ENCODE data around the gene ATP6V0A1.

Gene ATP6V0A1

GRCh38 chr17:42522263-42522790, 63.6 kb downstream of the ATP6V0A1 start:
- DNase-seq (ENCODE audit: low read depth) = no peak
- no peak overlapping the region for H3K4me3 ChIP-seq (ENCODE audit: control insufficient read depth, low read depth, low read length)
- TF ChIP-seq, protein P1, sequence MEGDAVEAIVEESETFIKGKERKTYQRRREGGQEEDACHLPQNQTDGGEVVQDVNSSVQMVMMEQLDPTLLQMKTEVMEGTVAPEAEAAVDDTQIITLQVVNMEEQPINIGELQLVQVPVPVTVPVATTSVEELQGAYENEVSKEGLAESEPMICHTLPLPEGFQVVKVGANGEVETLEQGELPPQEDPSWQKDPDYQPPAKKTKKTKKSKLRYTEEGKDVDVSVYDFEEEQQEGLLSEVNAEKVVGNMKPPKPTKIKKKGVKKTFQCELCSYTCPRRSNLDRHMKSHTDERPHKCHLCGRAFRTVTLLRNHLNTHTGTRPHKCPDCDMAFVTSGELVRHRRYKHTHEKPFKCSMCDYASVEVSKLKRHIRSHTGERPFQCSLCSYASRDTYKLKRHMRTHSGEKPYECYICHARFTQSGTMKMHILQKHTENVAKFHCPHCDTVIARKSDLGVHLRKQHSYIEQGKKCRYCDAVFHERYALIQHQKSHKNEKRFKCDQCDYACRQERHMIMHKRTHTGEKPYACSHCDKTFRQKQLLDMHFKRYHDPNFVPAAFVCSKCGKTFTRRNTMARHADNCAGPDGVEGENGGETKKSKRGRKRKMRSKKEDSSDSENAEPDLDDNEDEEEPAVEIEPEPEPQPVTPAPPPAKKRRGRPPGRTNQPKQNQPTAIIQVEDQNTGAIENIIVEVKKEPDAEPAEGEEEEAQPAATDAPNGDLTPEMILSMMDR (IDR thresholded peaks at IDR 0.05; ENCODE audit: control insufficient read depth, insufficient read depth, low read depth, low read length, missing control alignments) = no peak

GRCh38 chr17:42522798-42523278, 64.2 kb downstream of the ATP6V0A1 start:
- DNase-seq (ENCODE audit: low read depth) = no peak
- no peak overlapping the region for H3K4me3 ChIP-seq (ENCODE audit: control insufficient read depth, low read depth, low read length)
- TF ChIP-seq, protein P1 (IDR thresholded peaks at IDR 0.05; ENCODE audit: control insufficient read depth, insufficient read depth, low read depth, low read length, missing control alignments) = no peak

DNA sequence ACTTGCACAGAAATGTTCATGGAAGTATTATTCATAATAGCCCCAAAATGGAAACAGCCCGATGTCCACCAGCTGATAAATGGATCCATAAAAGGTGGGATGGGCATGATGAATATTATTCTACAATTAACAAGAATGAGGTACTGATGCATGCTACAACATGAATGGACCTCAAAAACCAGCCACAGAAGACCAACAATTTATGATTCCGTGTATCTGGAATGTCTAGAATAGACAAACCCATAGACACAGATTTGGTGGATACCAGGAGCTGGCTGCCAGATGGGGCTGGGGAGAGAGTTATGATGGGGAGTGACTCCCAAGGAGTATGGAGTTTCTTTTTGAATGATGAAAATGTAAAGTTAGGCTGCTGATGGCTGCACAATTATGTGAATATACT, 66.5 kb downstream of the ATP6V0A1 start:
- TF ChIP-seq, protein P1 (IDR thresholded peaks at IDR 0.05; ENCODE audit: control insufficient read depth, insufficient read depth, low read depth, low read length, missing control alignments) = no peak
- H3K4me3 ChIP-seq (ENCODE audit: control insufficient read depth, low read depth, low read length) = no peak overlapping the region
- no peak for DNase-seq (ENCODE audit: low read depth)

GRCh38 chr17:42526031-42526444, 67.4 kb downstream of the ATP6V0A1 start:
- no peak overlapping the region for H3K4me3 ChIP-seq (ENCODE audit: control insufficient read depth, low read depth, low read length)
- TF ChIP-seq, protein P1 (IDR thresholded peaks at IDR 0.05; ENCODE audit: control insufficient read depth, insufficient read depth, low read depth, low read length, missing control alignments) = no peak
- DNase-seq (ENCODE audit: low read depth) = no peak

DNA sequence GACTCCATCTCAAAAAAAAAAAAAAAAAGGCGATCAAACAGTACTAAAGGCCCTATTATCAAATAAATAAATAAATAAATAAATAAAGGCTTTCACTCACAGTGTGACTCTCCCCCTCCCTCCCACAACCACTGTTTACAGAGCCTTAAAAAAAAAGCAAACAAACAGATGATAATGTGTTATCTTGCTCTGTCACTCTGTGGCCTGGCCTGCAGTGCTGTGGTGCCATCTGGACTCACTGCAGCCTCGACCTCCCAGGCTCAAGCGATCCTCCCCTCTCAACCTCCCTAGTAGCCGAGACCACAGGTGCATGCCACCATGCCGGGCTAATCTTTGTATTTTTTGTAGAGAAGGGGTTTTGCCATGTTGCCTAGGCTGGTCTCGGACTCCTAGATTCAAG, 69.3 kb downstream of the ATP6V0A1 start:
- DNase-seq (ENCODE audit: low read depth) = no peak
- no peak overlapping the region for H3K4me3 ChIP-seq (ENCODE audit: control insufficient read depth, low read depth, low read length)
- TF ChIP-seq, protein P1 (IDR thresholded peaks at IDR 0.05; ENCODE audit: control insufficient read depth, insufficient read depth, low read depth, low read length, missing control alignments) = no peak

DNA sequence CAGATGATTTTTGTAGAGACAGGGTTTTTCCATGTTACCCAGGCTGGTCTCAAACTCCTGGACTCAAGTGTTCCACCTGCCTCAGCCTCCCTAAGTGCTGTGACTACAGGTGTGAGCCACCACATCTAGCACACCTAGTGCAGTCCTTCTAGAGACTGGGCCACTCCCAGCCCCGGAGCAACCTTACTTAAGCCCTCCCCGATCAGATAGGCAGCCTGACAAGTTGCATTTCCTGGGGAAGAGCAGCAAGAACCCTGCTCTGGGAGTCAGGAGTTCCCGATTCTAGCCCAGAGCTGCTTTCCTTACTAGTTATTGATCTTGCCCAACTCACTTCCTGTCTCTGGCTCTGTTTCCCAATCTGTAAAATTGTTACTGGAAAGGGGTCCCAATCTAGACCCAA, 70.4 kb downstream of the ATP6V0A1 start:
- TF ChIP-seq, protein P1 (IDR thresholded peaks at IDR 0.05; ENCODE audit: control insufficient read depth, insufficient read depth, low read depth, low read length, missing control alignments) = no peak
- no peak for DNase-seq (ENCODE audit: low read depth)
- H3K4me3 ChIP-seq (ENCODE audit: control insufficient read depth, low read depth, low read length) = no peak overlapping the region
